Mesenchymal stem cell (in vitro differentiated cells and primary cell): ENCODE results near the gene BCAS4.

ENCODE experiments used
- DNase-seq: peaks from one replicate; pipeline ENCODE4 v3.0.0-alpha.2; 2013
- H2AFZ ChIP-seq: one replicate; pipeline ENCODE4 v1.6.1; 2013; ENCODE audit warnings: low read depth, mild to moderate bottlenecking, control low read depth, inconsistent platforms, low read length, moderate library complexity
- H2AK5ac ChIP-seq: 2 replicates; pipeline ENCODE4 v1.6.1; 2013; ENCODE audit warnings: low read length, moderate library complexity, mild to moderate bottlenecking, inconsistent platforms; ENCODE audit not compliant: severe bottlenecking
- H2BK120ac ChIP-seq: one replicate; pipeline ENCODE4 v1.6.1; 2013; ENCODE audit warnings: low read depth, mild to moderate bottlenecking, inconsistent platforms, low read length, moderate library complexity
- H2BK12ac ChIP-seq, 2 experiments: one replicate each; pipeline ENCODE4 v1.6.1; 2013; ENCODE audit warnings: inconsistent platforms in 2 of 2, low read length in 2 of 2, mild to moderate bottlenecking in 2 of 2, moderate library complexity in 2 of 2, control low read depth in 1 of 2
- H2BK15ac ChIP-seq: one replicate; pipeline ENCODE4 v1.6.1; 2013; ENCODE audit warnings: mild to moderate bottlenecking, low read depth, inconsistent platforms; ENCODE audit not compliant: poor library complexity, severe bottlenecking
- H2BK5ac ChIP-seq: 2 replicates; pipeline ENCODE4 v1.6.1; 2013; ENCODE audit warnings: low read depth, mild to moderate bottlenecking, low read length, control low read depth, inconsistent platforms; ENCODE audit not compliant: poor library complexity, severe bottlenecking
- H3K14ac ChIP-seq, 2 experiments: one replicate each; pipeline ENCODE4 v1.6.1; 2013; ENCODE audit warnings: inconsistent platforms in 2 of 2, low read length in 2 of 2, control low read depth in 1 of 2, mild to moderate bottlenecking in 1 of 2, moderate library complexity in 1 of 2
- H3K18ac ChIP-seq, 2 experiments: one replicate each; pipeline ENCODE4 v1.6.1; 2013; ENCODE audit warnings: inconsistent platforms in 2 of 2, low read length in 2 of 2, control low read depth in 1 of 2, low read depth in 1 of 2, mild to moderate bottlenecking in 1 of 2
- H3K23ac ChIP-seq, 2 experiments: one replicate each; pipeline ENCODE4 v1.6.1; 2013; ENCODE audit warnings: inconsistent platforms in 2 of 2, low read length in 2 of 2, mild to moderate bottlenecking in 2 of 2, moderate library complexity in 2 of 2, control low read depth in 1 of 2
- H3K27ac ChIP-seq: 2 replicates; pipeline ENCODE4 v1.5.1; 2013; ENCODE audit warnings: mild to moderate bottlenecking, moderate library complexity, low read length, control low read depth, inconsistent platforms; ENCODE audit not compliant: poor library complexity, severe bottlenecking
- H3K27me3 ChIP-seq, 2 experiments: 2 replicates each; pipeline versions ENCODE4 v1.6.1 to v1.7.0; 2013; ENCODE audit warnings: low read length in 2 of 2, mild to moderate bottlenecking in 2 of 2, moderate library complexity in 2 of 2, control low read depth in 1 of 2, inconsistent platforms in 1 of 2; ENCODE audit not compliant: control insufficient read depth in 1 of 2, insufficient read depth in 1 of 2
- H3K36me3 ChIP-seq, 2 experiments: 2 replicates each; pipeline versions ENCODE4 v1.6.1 to v1.7.0; 2013; ENCODE audit warnings: low read length in 2 of 2, control low read depth in 1 of 2, inconsistent platforms in 1 of 2, low read depth in 1 of 2, mild to moderate bottlenecking in 1 of 2; ENCODE audit not compliant: insufficient read depth in 2 of 2, control insufficient read depth in 1 of 2
- H3K4ac ChIP-seq, 2 experiments: one replicate each; pipeline ENCODE4 v1.6.1; 2013; ENCODE audit warnings: inconsistent platforms in 2 of 2, low read length in 2 of 2, mild to moderate bottlenecking in 2 of 2, moderate library complexity in 2 of 2, control low read depth in 1 of 2, low read depth in 1 of 2
- H3K4me1 ChIP-seq: 2 replicates; pipeline ENCODE4 v1.6.1; 2013; ENCODE audit warnings: low read depth, low read length, control low read depth; ENCODE audit not compliant: control insufficient read depth, insufficient read depth
- H3K4me2 ChIP-seq: 2 replicates; pipeline ENCODE4 v1.6.1; 2013; ENCODE audit warnings: low read length, mild to moderate bottlenecking, inconsistent platforms; ENCODE audit not compliant: poor library complexity, severe bottlenecking
- H3K4me3 ChIP-seq, 2 experiments: 2 replicates each; pipeline versions ENCODE4 v1.5.1 to v1.7.0; 2013; ENCODE audit warnings: low read length in 2 of 2, mild to moderate bottlenecking in 2 of 2, control low read depth in 1 of 2, low read depth in 1 of 2; ENCODE audit not compliant: insufficient read depth in 1 of 2
- H3K79me1 ChIP-seq: replicated peaks from 2 replicates; pipeline ENCODE4 v1.6.1; 2013; ENCODE audit warnings: mild to moderate bottlenecking, control low read depth, low read length, inconsistent platforms; ENCODE audit not compliant: poor library complexity, severe bottlenecking
- H3K9ac ChIP-seq: 2 replicates; pipeline ENCODE4 v1.7.0; 2013; ENCODE audit warnings: mild to moderate bottlenecking, low read length, moderate library complexity
- H3K9me3 ChIP-seq: 2 replicates; pipeline ENCODE4 v1.7.0; 2013; ENCODE audit warnings: mild to moderate bottlenecking, low read length; ENCODE audit not compliant: control insufficient read depth
- H4K8ac ChIP-seq: one replicate; pipeline ENCODE4 v1.6.1; 2013; ENCODE audit warnings: inconsistent platforms, mild to moderate bottlenecking, low read length, moderate library complexity
- H4K91ac ChIP-seq: one replicate; pipeline ENCODE4 v1.6.1; 2013; ENCODE audit warnings: mild to moderate bottlenecking, low read length, inconsistent platforms
- WGBS: methylation state at CpG from one replicate; pipeline ENCODE4 v1.1.7; 2013; ENCODE audit warnings: mixed read lengths; 5-methylcytosine and 5-hydroxymethylcytosine counted together

BCAS4 gene

DNA sequence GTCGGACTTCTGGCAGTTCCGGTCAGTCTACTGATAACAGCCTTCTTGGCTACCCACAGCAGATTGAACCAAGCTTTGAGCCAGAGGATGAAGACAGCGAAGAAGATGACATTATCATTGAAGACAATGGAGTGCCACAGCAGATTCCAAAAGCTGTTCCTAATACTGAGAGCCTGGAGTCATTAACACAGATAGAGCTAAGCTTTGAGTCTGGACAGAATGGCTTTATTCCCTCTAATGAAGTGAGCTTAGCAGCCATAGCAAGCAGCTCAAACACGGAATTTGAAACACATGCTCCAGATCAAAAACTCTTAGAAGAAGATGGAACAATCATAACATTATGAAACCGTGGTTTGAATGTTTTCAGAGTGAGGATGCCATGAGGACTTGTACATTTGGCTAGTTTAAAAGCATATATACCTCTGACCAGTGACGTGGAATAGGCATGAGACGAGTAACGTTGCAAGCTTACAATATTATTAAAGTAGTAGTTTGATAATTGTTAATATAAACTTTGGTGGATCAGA is 44.7 kb upstream of the BCAS4 start:
- Histone ChIP-seq H2BK15ac (no peak overlapping the region), H3K14ac (no peak overlapping the region), H3K9ac (no peak overlapping the region), H2AFZ (no peak overlapping the region), H3K4me3 (no peak overlapping the region), H2AK5ac (no peak overlapping the region), H3K4ac (no peak overlapping the region), H4K91ac (no peak overlapping the region), H3K79me1 (peaks cover 12% of the 10 kb centered on the region), H3K27ac (no peak overlapping the region), H2BK12ac (no peak overlapping the region), H2BK5ac (no peak overlapping the region), H3K23ac (no peak overlapping the region), H3K9me3 (no peaks in the 10 kb centered on the region), H3K36me3 (peaks cover 0 to 12% of the 10 kb centered on the region in 2 experiments), H3K4me2 (no peak overlapping the region), H3K18ac (no peak overlapping the region), H3K4me1 (peaks cover 8% of the 10 kb centered on the region), H2BK120ac (no peak overlapping the region), H4K8ac (no peak overlapping the region), H3K27me3 (no peaks in the 10 kb centered on the region)
- no peak for DNase-seq
- 92% methylated on average over 8 of the region's 8 CpGs for WGBS

DNA sequence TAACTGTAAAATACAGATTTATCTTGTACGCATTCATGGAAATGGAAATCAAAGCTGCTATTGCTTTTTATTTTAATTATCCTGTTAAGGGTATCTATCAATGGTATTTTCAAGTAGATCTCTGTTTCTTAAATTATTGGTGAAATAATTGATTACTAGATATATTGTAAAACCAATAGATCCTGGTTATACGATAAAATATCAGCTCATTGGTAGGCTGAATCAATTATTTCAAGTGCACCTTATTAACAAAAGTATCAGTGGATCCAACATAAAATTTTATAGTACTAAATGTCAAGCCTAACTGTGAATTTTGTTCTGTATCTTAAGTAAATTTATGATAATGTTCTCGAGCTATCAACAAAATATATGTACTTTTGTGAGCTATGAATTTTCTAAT is 41.7 kb upstream of the BCAS4 start:
- Histone ChIP-seq H3K4me2 (no peak overlapping the region), H3K27me3 (no peaks in the 10 kb centered on the region), H3K4me1 (peaks cover 2% of the 10 kb centered on the region), H3K18ac (no peak overlapping the region), H3K9ac (no peak overlapping the region), H3K36me3 (peaks cover 0 to 9% of the 10 kb centered on the region in 2 experiments), H3K4ac (no peak overlapping the region), H2BK12ac (no peak overlapping the region), H2BK5ac (no peak overlapping the region), H2BK15ac (no peak overlapping the region), H3K27ac (no peak overlapping the region), H3K9me3 (no peaks in the 10 kb centered on the region), H2AK5ac (no peak overlapping the region), H3K23ac (no peak overlapping the region), H3K79me1 (peaks cover 12% of the 10 kb centered on the region), H2BK120ac (no peak overlapping the region), H2AFZ (no peak overlapping the region), H3K4me3 (no peak overlapping the region), H3K14ac (no peak overlapping the region), H4K8ac (no peak overlapping the region), H4K91ac (no peak overlapping the region)
- DNase-seq = no peak
- WGBS = no CpG with 5 or more reads among the region's 3 CpGs

DNA sequence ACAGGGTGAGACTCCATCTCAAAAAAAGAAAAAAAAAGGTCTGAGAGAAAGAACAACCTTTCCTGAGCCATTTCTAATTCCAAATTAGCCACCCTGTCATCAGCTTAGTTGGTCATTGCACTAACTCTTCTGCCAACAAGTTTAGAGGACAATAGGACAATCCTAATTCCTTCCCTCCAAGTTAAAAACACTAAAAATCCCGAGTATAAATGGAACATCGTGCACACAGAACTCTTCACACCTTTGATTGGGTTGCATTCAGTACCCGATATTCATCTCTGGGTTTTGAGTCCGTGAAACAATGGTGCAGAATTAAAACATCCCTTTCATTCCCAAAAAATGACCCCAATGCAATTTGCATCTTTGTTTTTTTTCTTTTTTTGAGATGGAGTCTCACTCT is 40.4 kb upstream of the BCAS4 start:
- H3K79me1 ChIP-seq = peaks cover 11% of the 10 kb centered on the region
- H3K23ac ChIP-seq = no peak overlapping the region
- peaks cover 0 to 5% of the 10 kb centered on the region in 2 experiments for H3K36me3 ChIP-seq
- H3K18ac ChIP-seq = no peak overlapping the region
- no peak overlapping the region for H3K4ac ChIP-seq
- H3K27me3 ChIP-seq = no peaks in the 10 kb centered on the region
- H3K4me3 ChIP-seq = no peak overlapping the region
- no peak overlapping the region for H4K91ac ChIP-seq
- H2BK120ac ChIP-seq = no peak overlapping the region
- H3K9ac ChIP-seq = no peak overlapping the region
- no peak overlapping the region for H3K14ac ChIP-seq
- WGBS = 98% methylated on average over 4 of the region's 4 CpGs
- no peaks in the 10 kb centered on the region for H3K9me3 ChIP-seq
- H4K8ac ChIP-seq = no peak overlapping the region
- H3K27ac ChIP-seq = no peak overlapping the region
- H2AK5ac ChIP-seq = no peak overlapping the region
- no peak for DNase-seq
- H2BK5ac ChIP-seq = no peak overlapping the region
- no peak overlapping the region for H2BK15ac ChIP-seq
- no peak overlapping the region for H2AFZ ChIP-seq
- H3K4me1 ChIP-seq = peaks cover 3% of the 10 kb centered on the region
- no peak overlapping the region for H3K4me2 ChIP-seq
- H2BK12ac ChIP-seq = no peak overlapping the region

DNA sequence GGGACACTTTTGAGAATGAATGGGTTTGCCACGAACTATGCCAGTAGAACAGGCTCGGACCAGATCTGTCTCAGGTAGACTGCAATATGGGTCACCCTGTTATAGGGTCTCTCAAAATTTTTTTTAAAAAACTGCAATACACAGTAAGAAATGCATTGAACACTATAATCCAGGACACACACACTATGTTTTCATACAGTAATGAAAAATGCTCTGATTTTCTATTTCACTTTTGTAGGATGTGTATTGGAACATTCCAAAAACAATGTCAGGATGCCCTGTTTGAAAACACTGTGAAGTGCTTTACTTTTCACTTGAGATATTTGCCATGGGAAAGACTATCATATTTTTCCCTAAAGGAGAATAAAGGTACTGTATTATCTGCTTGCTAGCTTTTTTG is 38.4 kb upstream of the BCAS4 start:
- Histone ChIP-seq H3K4ac (no peak overlapping the region), H2BK5ac (no peak overlapping the region), H3K79me1 (peaks cover 4% of the 10 kb centered on the region), H3K4me2 (no peak overlapping the region), H4K8ac (no peak overlapping the region), H3K27ac (no peak overlapping the region), H2BK120ac (no peak overlapping the region), H2AFZ (no peak overlapping the region), H3K36me3 (no peaks in the 10 kb centered on the region), H3K9ac (no peak overlapping the region), H3K4me3 (no peak overlapping the region), H2BK12ac (no peak overlapping the region), H3K4me1 (peaks cover 6% of the 10 kb centered on the region), H3K18ac (no peak overlapping the region), H3K14ac (no peak overlapping the region), H3K27me3 (no peaks in the 10 kb centered on the region), H3K9me3 (no peaks in the 10 kb centered on the region), H4K91ac (no peak overlapping the region), H2AK5ac (no peak overlapping the region), H2BK15ac (no peak overlapping the region), H3K23ac (no peak overlapping the region)
- no peak for DNase-seq
- 100% methylated on average over 2 of the region's 2 CpGs for WGBS
